Glutamatergic neuron (in vitro differentiated cells): ENCODE results near the gene DNM3. TPM values are rescaled to one million over a fixed set of nuclear protein-coding genes. Genes with fewer than 3 reads are reported as not detected.
"Not testable (repeated sequence)": the region's sequence is repeated elsewhere in the genome, so short reads cannot be mapped to it uniquely, and the experiment has no call there.

Experiments used
- DNase-seq: peaks from one replicate; pipeline ENCODE4 v3.0.0; 2022
- H3K27ac Mint-ChIP-seq: one replicate; pipeline ENCODE4 v1.8.0; 2020; ENCODE audit warnings: mild to moderate bottlenecking, mixed read lengths, inconsistent platforms; ENCODE audit not compliant: unreplicated experiment
- H3K27me3 Mint-ChIP-seq: one replicate; pipeline ENCODE4 v1.8.0; 2020; ENCODE audit warnings: mild to moderate bottlenecking, moderate library complexity, mixed read lengths, inconsistent platforms; ENCODE audit not compliant: unreplicated experiment
- H3K36me3 Mint-ChIP-seq: one replicate; pipeline ENCODE4 v1.8.0; 2020; ENCODE audit warnings: mild to moderate bottlenecking, mixed read lengths, inconsistent platforms; ENCODE audit not compliant: unreplicated experiment
- H3K4me1 Mint-ChIP-seq: one replicate; pipeline ENCODE4 v1.8.0; 2020; ENCODE audit warnings: mild to moderate bottlenecking, low read depth, mixed read lengths, inconsistent platforms; ENCODE audit not compliant: unreplicated experiment
- H3K4me3 Mint-ChIP-seq: one replicate; pipeline ENCODE4 v1.8.0; 2020; ENCODE audit warnings: mild to moderate bottlenecking, mixed read lengths, inconsistent platforms; ENCODE audit not compliant: unreplicated experiment
- H3K9me3 Mint-ChIP-seq: one replicate; pipeline ENCODE4 v1.8.0; 2020; ENCODE audit warnings: mild to moderate bottlenecking, moderate library complexity, mixed read lengths, inconsistent platforms; ENCODE audit not compliant: unreplicated experiment
- total RNA-seq: library from RNA; stranded (reverse); fragmentation: NEBNext Ultra II Directional; extraction: Animal tissue kit (Norgen Biotek cat#: 25700); gene quantifications from one replicate; pipeline ENCODE4 v1.2.1, GENCODE V29; 2021; ENCODE audit not compliant: unreplicated experiment
- TF ChIP-seq, protein P1 (sequence below): fragments of 200-600 bp; sonication (generic); IDR thresholded peaks from one replicate; pipeline ENCODE4 v1.5.0; 2021; ENCODE audit not compliant: partially characterized antibody, unreplicated experiment

The DNM3 gene
- total RNA-seq, 1 donor from 2014 or later, result 11.4 TPM

DNA sequence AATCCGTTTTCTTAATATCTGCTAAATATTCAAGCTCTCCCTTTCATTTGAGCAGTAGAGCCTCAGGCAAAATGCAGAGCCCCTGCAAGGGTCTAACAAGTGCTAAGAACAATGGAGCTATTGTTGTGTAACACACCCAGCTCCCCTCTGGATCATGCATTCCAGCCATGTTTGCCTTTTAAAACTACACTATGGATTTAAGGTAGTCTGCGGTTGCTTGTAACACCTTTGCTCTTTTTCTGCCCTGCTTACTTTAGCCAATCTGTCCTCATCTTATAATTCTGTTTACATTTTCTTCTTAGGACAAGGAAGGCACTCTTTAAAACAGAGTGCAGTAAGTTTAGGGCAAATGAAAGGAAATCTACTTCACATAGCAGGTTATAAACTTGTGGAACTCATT, 519.2 kb downstream of the DNM3 start:
- Mint-ChIP-seq H3K36me3 (no peaks in the 10 kb centered on the region), H3K4me1 (peaks cover 13% of the 10 kb centered on the region), H3K9me3 (no peaks in the 10 kb centered on the region), H3K27ac (no peak overlapping the region), H3K27me3 (no peaks in the 10 kb centered on the region), H3K4me3 (no peak overlapping the region)
- DNase-seq, result no peak
- TF ChIP-seq, protein P1, sequence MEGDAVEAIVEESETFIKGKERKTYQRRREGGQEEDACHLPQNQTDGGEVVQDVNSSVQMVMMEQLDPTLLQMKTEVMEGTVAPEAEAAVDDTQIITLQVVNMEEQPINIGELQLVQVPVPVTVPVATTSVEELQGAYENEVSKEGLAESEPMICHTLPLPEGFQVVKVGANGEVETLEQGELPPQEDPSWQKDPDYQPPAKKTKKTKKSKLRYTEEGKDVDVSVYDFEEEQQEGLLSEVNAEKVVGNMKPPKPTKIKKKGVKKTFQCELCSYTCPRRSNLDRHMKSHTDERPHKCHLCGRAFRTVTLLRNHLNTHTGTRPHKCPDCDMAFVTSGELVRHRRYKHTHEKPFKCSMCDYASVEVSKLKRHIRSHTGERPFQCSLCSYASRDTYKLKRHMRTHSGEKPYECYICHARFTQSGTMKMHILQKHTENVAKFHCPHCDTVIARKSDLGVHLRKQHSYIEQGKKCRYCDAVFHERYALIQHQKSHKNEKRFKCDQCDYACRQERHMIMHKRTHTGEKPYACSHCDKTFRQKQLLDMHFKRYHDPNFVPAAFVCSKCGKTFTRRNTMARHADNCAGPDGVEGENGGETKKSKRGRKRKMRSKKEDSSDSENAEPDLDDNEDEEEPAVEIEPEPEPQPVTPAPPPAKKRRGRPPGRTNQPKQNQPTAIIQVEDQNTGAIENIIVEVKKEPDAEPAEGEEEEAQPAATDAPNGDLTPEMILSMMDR, result no peak

DNA sequence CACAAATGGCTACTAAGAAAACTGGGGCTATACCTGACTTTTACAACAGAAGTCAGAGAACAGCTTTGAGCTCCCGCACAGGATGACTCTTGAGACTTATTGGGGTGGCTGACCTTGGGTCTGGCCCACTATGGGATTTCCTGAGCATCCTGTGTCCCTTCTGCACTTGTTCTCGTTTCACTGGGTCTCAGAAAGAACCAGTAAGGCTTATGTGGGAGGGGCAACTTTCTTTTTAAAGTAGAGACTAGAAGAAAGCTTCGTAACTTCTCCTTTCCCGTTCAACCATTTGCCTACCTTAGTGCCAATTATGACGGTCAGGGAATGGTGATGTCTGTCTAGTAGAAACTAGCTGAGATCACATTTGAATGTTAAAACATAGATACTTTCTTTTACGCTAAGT, 519.7 kb downstream of the DNM3 start:
- Mint-ChIP-seq H3K27ac (no peak overlapping the region), H3K36me3 (no peaks in the 10 kb centered on the region), H3K9me3 (no peaks in the 10 kb centered on the region), H3K4me1 (peaks cover 13% of the 10 kb centered on the region), H3K27me3 (no peaks in the 10 kb centered on the region), H3K4me3 (no peak overlapping the region)
- TF ChIP-seq, protein P1, result no peak
- DNase-seq, result no peak

DNA sequence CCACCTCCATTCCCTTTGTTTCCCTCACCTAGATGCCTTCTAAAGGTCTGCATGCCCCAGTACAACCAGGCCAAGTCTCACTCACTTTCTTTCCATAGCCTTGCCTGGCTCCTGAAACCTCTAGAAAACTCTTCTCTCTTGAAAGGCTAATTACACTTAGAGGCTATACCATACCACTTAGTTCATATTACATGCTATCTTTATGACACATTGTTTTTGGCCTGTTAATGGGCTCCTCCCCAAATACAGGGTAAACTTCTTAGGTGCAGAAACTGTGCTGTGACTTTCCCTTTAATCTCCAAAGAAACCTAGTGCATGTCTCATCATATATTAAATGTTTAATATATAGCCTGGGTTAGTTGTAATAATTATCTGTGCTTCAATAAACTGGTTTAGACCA, 522.6 kb downstream of the DNM3 start:
- TF ChIP-seq, protein P1, result no peak
- Mint-ChIP-seq H3K36me3 (peaks cover 6% of the 10 kb centered on the region), H3K27me3 (no peaks in the 10 kb centered on the region), H3K4me3 (no peak overlapping the region), H3K4me1 (peaks cover 4% of the 10 kb centered on the region), H3K9me3 (no peaks in the 10 kb centered on the region), H3K27ac (no peak overlapping the region)
- DNase-seq, result no peak

DNA sequence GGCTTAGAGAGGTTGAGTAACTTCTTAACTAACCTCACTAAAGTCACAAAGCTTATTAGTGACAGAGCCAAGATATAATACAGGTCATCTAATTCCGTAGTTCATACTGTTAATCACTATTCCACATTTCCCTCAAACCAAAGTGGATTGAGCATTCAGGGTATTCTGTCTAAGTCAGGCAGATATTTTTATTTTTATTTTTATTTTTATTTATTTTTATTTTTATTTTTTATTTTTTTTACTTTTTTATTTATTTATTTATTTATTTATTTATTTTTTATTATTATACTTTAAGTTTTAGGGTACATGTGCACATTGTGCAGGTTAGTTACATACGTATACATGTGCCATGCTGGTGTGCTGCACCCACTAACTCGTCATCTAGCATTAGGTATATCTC, 530.3 kb downstream of the DNM3 start:
- not testable (repeated sequence) for H3K36me3 Mint-ChIP-seq, H3K9me3 Mint-ChIP-seq, H3K4me1 Mint-ChIP-seq, H3K27me3 Mint-ChIP-seq, H3K27ac Mint-ChIP-seq, DNase-seq, H3K4me3 Mint-ChIP-seq

DNA sequence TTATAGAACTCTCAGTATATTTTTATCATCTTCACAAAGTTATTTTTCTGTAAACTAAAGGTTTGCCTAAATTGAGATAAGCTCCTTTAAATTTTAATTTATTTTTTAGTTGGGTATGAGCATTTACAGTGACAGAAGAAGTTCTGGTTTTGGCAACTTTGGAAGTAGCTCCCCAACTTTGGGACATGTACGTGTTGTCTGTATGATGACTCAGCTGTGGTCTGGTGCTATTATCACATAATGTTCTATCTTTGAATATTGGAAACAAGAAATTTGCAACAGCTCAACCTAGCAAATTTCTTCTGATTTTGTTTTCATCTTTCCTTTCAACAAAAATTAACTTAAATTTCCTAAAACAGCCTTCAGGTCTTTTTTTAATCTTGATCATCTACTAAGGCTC, 532.6 kb downstream of the DNM3 start:
- TF ChIP-seq, protein P1, result no peak
- H3K9me3 Mint-ChIP-seq, result no peaks in the 10 kb centered on the region
- H3K27ac Mint-ChIP-seq, result no peak overlapping the region
- H3K27me3 Mint-ChIP-seq, result no peaks in the 10 kb centered on the region
- no peak for DNase-seq
- no peak overlapping the region for H3K4me3 Mint-ChIP-seq
- no peaks in the 10 kb centered on the region for H3K36me3 Mint-ChIP-seq
- H3K4me1 Mint-ChIP-seq, result no peaks in the 10 kb centered on the region

DNA sequence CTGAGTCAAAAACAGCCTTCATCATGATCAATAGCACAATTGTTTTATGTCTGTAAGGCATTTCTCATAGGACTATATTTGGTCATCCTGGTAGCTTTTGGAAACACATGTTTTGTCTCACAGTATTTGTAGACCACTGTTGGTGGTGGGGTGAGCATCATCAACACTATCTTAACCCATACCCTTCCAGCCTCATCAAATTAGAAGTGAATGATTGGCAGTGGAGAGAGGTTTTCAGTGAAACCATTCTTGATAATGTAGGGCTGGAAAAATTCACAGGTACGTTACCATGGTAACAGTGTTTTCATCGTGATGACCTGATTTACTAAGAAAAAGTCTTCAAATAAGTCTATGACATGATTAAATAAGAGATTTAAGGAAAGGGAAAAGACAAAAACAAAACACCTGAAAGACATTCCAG, 533.9 kb downstream of the DNM3 start:
- H3K4me1 Mint-ChIP-seq, result no peaks in the 10 kb centered on the region

More for the DNA sequence above, 533.9 kb downstream of the DNM3 start:
- no peak for DNase-seq
- no peaks in the 10 kb centered on the region for H3K27me3 Mint-ChIP-seq
- H3K4me3 Mint-ChIP-seq, result no peak overlapping the region
- TF ChIP-seq, protein P1, result no peak
- H3K9me3 Mint-ChIP-seq, result no peaks in the 10 kb centered on the region
- H3K27ac Mint-ChIP-seq, result no peak overlapping the region
- no peaks in the 10 kb centered on the region for H3K36me3 Mint-ChIP-seq
